ENCODE data around the gene ACKR4. TPM values are rescaled to one million over a fixed set of nuclear protein-coding genes. Genes with fewer than 3 reads are reported as not detected.
A peak's percentile ranks its signal among the peaks of the same experiment; 100 is the strongest.
"Not testable (repeated sequence)": the region's sequence is repeated elsewhere in the genome, so short reads cannot be mapped to it uniquely, and the experiment has no call there.

ACKR4 gene
- total RNA-seq, 4 donors from 2014 or later = 0.81 to 3.2 TPM; not detected in 2

DNA sequence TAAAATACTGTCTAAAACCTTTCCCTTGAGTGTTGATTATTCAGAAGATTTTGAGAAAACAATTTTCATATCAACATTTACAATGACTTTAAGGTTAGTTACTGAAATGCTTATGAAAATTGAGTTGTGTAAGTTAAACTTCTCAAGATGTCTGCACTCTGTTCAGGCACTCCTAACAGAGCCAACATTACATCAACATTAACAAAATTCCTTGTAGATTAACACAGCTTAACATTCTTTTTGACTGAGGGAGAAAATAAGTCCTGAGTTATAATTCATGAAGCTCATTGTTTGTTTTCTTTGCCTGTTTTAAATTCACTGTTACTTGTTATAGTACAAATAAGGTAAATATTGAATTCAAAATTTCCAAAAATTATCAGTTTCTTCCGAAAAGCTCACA is 9.0 kb downstream of the ACKR4 start:
- Histone ChIP-seq H3K27ac (peak overlapping the region; percentile 2 to 60 (median 47)), H3K4me3 (no peak overlapping the region), H3K36me3 (peaks cover 0 to 26% of the 10 kb centered on the region in 2 donors), H3K9me3 (peaks cover 0 to 20% (median 0%) of the 10 kb centered on the region in 3 donors), H3K4me1 (peaks cover 3 to 18% (median 4%) of the 10 kb centered on the region in 3 donors), H3K27me3 (no peaks in the 10 kb centered on the region)
- WGBS, 2 donors (ENCODE audit: low coverage in 1 of 2) = 38 to 56% methylated on average over 1 of the region's 1 CpG
- no peak for ATAC-seq
- no peak for TF ChIP-seq EP300 (IDR thresholded peaks at IDR 0.05)
- no peak for TF ChIP-seq CTCF (IDR thresholded peaks at IDR 0.05)
- no peak for TF ChIP-seq POLR2AphosphoS5 (IDR thresholded peaks at IDR 0.05)
- TF ChIP-seq POLR2A (IDR thresholded peaks at IDR 0.05) = no peak

GRCh38 chr3:132606620-132607019 is 9.6 kb downstream of the ACKR4 start:
- Histone ChIP-seq H3K36me3 (peaks cover 0 to 26% of the 10 kb centered on the region in 2 donors), H3K4me1 (peaks cover 3 to 18% (median 4%) of the 10 kb centered on the region in 3 donors), H3K9me3 (peaks cover 0 to 20% (median 0%) of the 10 kb centered on the region in 3 donors), H3K27ac (peak overlapping the region; percentile 2 to 60 (median 47))
- 60 to 70% methylated on average over 2 of the region's 8 CpGs for WGBS, 2 donors (ENCODE audit: low coverage in 1 of 2)
- H3K4me3 ChIP-seq, H3K27me3 ChIP-seq, ATAC-seq: not testable (repeated sequence)

GRCh38 chr3:132615301-132615700 is 18.2 kb downstream of the ACKR4 start:
- ATAC-seq, H3K27me3 ChIP-seq, H3K9me3 ChIP-seq, H3K4me1 ChIP-seq, H3K4me3 ChIP-seq, H3K27ac ChIP-seq: not testable (repeated sequence)
- 90 to 97% methylated on average over 2 to 3 of the region's 3 CpGs for WGBS, 2 donors (ENCODE audit: low coverage in 1 of 2)
- peaks cover 0 to 39% of the 10 kb centered on the region in 2 donors for H3K36me3 ChIP-seq

DNA sequence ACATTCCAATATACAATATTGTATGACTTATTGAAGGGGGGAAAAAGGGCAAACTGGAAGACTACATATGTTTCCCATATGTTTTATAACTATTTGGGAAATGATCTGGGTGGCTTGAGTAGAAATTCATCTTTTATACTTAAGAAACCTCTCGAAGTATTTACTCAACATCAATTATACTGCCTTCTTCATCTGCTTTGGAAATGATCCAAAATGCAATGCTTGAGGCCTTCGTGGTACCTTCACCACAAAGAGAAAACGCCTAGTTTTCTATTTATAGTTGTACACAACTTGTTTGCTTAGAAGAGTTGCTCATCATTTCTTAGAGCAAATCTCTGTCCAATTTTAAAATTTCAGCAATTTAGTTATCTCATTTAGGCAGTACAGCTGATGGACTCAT is 18.8 kb downstream of the ACKR4 start:
- H3K9me3 ChIP-seq = no peaks in the 10 kb centered on the region
- WGBS, 2 donors (ENCODE audit: low coverage in 1 of 2) = 64 to 71% methylated on average over 3 of the region's 3 CpGs
- no peak for ATAC-seq
- H3K36me3 ChIP-seq = peaks cover 0 to 41% of the 10 kb centered on the region in 2 donors
- no peak for TF ChIP-seq EP300 (IDR thresholded peaks at IDR 0.05)
- TF ChIP-seq POLR2AphosphoS5 (IDR thresholded peaks at IDR 0.05) = no peak
- TF ChIP-seq POLR2A (IDR thresholded peaks at IDR 0.05) = no peak
- TF ChIP-seq CTCF (IDR thresholded peaks at IDR 0.05) = no peak
- no peaks in the 10 kb centered on the region for H3K4me1 ChIP-seq
- H3K4me3 ChIP-seq = no peak overlapping the region
- H3K27ac ChIP-seq = no peak overlapping the region
- no peaks in the 10 kb centered on the region for H3K27me3 ChIP-seq

DNA sequence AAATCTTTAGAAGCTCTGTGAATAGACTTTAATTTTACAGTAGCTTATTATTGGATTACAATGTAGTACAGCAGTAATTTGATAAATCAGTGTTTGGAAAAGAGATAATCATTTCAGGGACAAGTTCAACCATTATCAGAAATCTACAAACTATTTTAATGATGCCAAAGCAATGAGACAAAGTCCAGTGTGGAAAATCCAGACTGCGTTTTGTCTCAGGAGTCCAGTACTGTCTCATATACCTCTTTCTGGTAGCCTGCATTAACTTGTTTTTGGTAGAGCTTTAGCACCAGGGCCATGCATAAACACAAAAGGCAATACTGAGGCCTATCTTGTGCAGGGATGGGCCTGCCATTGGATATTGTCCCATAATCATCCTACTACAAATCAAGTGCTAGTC is 19.7 kb downstream of the ACKR4 start:
- TF ChIP-seq POLR2AphosphoS5 (IDR thresholded peaks at IDR 0.05) (no peak), POLR2A (IDR thresholded peaks at IDR 0.05) (no peak), CTCF (IDR thresholded peaks at IDR 0.05) (no peak), EP300 (IDR thresholded peaks at IDR 0.05) (no peak)
- whole genome bisulfite sequencing, 2 donors (ENCODE audit: low coverage in 1 of 2) = 91 to 100% methylated on average over 1 of the region's 1 CpG
- Histone ChIP-seq H3K4me1 (no peaks in the 10 kb centered on the region), H3K27me3 (no peaks in the 10 kb centered on the region), H3K4me3 (no peak overlapping the region), H3K9me3 (no peaks in the 10 kb centered on the region), H3K27ac (no peak overlapping the region), H3K36me3 (peaks cover 0 to 50% of the 10 kb centered on the region in 2 donors)
- no peak for ATAC-seq

DNA sequence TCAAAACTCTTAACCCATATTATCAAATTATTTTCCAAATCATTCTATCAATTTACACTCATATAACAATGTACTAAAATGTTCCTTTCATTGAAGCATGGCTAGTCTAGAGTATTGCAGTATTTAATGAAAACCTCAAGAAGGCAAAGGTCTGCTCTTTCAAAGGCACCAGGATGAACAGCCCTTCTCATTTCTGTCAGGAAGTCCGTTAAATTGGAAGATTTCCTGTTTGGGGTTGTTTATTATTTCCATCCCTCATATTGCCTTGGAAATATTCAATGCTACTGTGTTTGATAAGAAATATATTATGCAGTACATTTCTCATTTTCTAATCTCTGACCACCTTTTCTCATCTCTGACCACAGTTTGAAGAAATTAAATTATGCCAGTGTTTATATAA is 25.1 kb downstream of the ACKR4 start:
- WGBS, 2 donors (ENCODE audit: low coverage in 1 of 2) = 62 to 71% methylated on average over 1 of the region's 1 CpG
- no peak overlapping the region for H3K27ac ChIP-seq
- H3K4me1 ChIP-seq = no peaks in the 10 kb centered on the region
- H3K4me3 ChIP-seq = no peak overlapping the region
- TF ChIP-seq POLR2AphosphoS5 (IDR thresholded peaks at IDR 0.05) (no peak), CTCF (IDR thresholded peaks at IDR 0.05) (no peak)
- H3K27me3 ChIP-seq = no peaks in the 10 kb centered on the region
- H3K36me3 ChIP-seq = peaks cover 0 to 54% of the 10 kb centered on the region in 2 donors
- no peak for ATAC-seq
- H3K9me3 ChIP-seq = no peaks in the 10 kb centered on the region

Measured in gastroesophageal sphincter (tissue), 4 donors.